GM10266 (cell line): ENCODE data around the gene DAAM2.

Experiments used
- DNase-seq: peaks from one replicate; pipeline ENCODE4 v3.0.0; 2012; ENCODE audit errors: extremely low spot score
- CTCF ChIP-seq: IDR thresholded peaks from 2 replicates; pipeline ENCODE4 v1.5.1; 2012; ENCODE audit warnings: mild to moderate bottlenecking, low read depth; ENCODE audit not compliant: control insufficient read depth, insufficient read depth; ENCODE audit errors: missing control alignments

The DAAM2 gene

DNA sequence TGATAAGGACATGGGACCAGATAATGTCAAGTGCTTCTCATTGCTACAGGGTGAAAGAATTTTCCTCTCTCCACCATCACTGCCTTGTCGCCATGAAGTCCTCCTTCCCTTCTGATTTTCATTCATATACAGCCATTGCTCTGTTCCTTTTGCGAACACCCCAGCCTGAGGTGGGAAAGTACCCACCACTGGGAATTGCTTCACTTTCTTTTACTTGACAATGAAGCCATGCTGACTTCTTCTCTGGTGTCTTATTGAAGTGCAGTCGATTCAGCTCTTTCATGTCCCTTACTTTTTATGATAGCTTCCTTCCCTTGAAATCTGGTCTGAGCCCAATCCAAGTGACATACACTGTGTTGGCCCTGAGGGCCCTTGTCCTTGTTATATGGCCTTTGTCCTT lies 16.2 kb downstream of the DAAM2 start:
- no peak for TF ChIP-seq CTCF
- DNase-seq, result no peak

DNA sequence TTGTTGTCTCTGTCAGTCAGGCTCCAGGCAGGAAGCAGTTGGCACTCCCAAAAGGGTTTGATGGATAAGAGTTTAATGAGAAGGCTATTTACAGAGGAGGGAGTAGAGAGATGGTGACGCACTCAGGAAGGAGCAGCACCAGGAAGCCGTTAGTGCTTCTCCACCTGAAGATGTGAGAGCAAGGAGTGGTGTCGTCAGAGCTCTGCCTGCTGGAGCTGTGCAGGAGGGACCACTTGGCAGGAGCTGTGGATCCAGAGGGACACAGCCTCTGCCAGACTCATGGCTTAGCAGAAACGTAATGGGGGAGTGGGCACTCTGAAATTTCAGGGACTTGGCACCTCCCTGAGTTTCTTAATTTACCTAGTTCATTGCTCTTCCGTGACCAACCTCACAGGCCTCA lies 16.8 kb downstream of the DAAM2 start:
- no peak for TF ChIP-seq CTCF
- DNase-seq, result no peak

DNA sequence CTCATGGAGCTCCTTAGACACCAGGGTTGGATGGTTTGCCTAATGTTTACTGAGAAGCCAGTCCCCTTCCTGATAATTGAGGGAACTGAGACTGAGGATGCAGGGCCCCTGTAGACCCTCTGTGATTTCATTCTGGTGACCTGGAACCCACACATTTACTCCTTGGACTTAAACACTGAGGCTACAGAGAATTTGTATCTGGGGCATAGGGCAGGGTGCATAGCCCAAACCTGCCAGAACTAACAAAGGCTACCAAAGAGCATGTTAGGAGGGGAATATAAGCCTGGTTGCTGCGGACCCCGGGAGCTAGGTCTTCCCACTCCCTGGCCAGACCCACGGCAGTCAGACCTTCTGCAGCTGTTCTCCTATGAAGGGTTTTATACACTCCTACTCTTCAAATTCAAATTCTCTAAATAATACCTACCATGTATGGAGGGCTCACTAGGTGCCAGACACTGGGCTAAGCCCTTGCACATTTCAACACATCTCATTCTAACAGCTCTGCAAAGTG lies 19.7 kb downstream of the DAAM2 start:
- DNase-seq, result no peak
- TF ChIP-seq CTCF, result no peak

DNA sequence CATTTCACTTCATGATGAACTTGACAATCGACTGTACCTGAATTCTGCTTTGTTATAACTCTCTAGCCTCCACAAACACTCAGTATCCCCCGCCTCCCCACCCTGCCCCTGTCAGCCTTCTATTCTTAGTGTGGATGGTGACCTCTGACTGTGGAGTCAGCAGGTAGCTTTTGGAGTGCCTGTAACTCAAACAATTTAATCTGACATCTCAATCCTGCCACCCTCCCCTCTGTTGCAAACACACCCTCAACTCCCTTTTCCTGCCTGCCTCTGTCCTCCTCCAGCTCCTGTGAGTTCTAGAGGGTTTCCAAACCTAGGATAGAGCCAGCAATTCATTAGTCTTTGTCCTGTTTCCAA lies 20.3 kb downstream of the DAAM2 start:
- no peak for TF ChIP-seq CTCF
- no peak for DNase-seq

DNA sequence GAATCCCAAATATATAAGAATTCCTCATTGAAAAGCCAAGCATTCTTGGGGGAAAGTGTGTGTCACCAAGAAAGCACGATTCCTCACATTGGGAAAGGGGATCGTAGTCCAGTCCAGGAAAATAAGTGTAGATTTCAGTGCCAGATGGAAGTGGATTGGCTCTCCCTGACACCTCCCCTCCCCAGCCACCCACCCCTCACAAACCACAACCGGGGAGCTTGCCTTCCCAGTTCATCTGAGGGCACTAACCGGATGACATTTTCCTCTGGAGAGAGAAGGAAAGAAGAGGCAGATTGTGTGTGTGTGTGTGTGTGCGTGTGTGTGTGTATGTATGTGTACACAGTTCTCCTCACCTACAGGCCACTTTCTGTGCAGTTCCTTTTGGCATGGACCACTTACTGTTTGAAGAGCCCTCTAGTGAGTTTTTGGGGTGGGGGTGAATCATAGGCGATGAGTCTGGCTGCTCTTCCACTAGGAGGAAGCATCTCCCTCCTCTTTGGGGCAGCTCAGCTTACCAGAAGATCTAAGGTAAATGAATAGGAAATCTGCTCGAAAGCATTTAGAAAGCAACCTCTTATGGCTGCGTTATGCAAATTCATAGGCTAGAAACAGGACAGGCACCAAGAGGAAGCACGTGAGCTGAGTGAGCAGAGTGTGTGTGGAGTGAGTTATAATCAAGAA lies 20.8 kb downstream of the DAAM2 start:
- TF ChIP-seq CTCF, result no peak
- DNase-seq, result no peak

DNA sequence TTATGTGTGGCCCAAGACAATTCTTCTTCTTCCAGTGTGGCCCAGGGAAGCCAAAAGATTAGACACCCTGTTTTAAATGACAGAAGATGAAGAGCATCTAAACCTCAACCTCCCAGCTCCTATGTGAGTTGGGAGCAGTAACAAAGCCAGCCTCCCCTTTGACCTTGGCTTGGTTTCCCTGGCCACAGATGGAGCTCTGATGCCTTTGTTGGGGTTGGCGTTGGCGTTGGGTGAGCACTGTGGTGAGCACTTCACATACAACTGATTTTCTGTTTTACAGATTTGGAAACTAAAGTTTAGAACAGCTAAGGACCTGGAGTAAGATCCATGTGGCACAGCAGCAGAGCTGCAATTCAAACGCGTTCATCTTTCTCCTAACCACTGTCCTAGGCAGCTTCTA lies 22.1 kb downstream of the DAAM2 start:
- no peak for TF ChIP-seq CTCF
- DNase-seq, result no peak

DNA sequence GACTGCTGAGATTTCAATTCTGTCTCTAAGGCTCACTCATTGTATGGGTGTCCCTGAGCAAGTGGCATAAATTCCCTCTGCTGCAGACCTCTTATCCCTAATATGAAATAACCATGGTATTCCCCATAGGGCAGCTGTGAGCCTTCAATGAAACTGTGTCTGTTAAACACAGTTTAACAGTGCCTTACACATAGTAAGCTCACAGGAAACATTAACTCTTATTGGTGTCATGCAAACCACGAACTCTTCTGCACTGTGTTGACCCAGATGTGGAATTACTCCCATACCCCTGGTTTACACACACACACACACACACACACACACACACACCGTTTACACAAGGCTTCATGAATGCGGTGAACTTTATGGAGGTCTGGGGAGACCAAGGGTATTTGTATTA lies 23.2 kb downstream of the DAAM2 start:
- no peak for TF ChIP-seq CTCF
- no peak for DNase-seq
